ENCODE data around the gene TTC38.

- TF ChIP-seq, protein P1, sequence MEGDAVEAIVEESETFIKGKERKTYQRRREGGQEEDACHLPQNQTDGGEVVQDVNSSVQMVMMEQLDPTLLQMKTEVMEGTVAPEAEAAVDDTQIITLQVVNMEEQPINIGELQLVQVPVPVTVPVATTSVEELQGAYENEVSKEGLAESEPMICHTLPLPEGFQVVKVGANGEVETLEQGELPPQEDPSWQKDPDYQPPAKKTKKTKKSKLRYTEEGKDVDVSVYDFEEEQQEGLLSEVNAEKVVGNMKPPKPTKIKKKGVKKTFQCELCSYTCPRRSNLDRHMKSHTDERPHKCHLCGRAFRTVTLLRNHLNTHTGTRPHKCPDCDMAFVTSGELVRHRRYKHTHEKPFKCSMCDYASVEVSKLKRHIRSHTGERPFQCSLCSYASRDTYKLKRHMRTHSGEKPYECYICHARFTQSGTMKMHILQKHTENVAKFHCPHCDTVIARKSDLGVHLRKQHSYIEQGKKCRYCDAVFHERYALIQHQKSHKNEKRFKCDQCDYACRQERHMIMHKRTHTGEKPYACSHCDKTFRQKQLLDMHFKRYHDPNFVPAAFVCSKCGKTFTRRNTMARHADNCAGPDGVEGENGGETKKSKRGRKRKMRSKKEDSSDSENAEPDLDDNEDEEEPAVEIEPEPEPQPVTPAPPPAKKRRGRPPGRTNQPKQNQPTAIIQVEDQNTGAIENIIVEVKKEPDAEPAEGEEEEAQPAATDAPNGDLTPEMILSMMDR (IDR thresholded peaks at IDR 0.05; ENCODE audit: poor library complexity, severe bottlenecking): no peak
- no peak for TF ChIP-seq RAD21 (conservative IDR thresholded peaks at IDR 0.05)
- no peak for TF ChIP-seq EZH2 (IDR thresholded peaks at IDR 0.05; ENCODE audit: borderline replicate concordance, insufficient read depth, low read length, poor library complexity, severe bottlenecking)
- TF ChIP-seq POLR2AphosphoS5 (IDR thresholded peaks at IDR 0.05): no peak
- TF ChIP-seq TAF1 (IDR thresholded peaks at IDR 0.05; ENCODE audit: low read depth): no peak
- no peak for TF ChIP-seq EP300 (conservative IDR thresholded peaks at IDR 0.05; ENCODE audit: poor library complexity, severe bottlenecking)
- TF ChIP-seq SMC3 (conservative IDR thresholded peaks at IDR 0.05; ENCODE audit: poor library complexity): no peak
- TF ChIP-seq, protein P2, sequence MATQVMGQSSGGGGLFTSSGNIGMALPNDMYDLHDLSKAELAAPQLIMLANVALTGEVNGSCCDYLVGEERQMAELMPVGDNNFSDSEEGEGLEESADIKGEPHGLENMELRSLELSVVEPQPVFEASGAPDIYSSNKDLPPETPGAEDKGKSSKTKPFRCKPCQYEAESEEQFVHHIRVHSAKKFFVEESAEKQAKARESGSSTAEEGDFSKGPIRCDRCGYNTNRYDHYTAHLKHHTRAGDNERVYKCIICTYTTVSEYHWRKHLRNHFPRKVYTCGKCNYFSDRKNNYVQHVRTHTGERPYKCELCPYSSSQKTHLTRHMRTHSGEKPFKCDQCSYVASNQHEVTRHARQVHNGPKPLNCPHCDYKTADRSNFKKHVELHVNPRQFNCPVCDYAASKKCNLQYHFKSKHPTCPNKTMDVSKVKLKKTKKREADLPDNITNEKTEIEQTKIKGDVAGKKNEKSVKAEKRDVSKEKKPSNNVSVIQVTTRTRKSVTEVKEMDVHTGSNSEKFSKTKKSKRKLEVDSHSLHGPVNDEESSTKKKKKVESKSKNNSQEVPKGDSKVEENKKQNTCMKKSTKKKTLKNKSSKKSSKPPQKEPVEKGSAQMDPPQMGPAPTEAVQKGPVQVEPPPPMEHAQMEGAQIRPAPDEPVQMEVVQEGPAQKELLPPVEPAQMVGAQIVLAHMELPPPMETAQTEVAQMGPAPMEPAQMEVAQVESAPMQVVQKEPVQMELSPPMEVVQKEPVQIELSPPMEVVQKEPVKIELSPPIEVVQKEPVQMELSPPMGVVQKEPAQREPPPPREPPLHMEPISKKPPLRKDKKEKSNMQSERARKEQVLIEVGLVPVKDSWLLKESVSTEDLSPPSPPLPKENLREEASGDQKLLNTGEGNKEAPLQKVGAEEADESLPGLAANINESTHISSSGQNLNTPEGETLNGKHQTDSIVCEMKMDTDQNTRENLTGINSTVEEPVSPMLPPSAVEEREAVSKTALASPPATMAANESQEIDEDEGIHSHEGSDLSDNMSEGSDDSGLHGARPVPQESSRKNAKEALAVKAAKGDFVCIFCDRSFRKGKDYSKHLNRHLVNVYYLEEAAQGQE (IDR thresholded peaks at IDR 0.05; ENCODE audit: borderline replicate concordance): no peak
- TF ChIP-seq MXI1 (conservative IDR thresholded peaks at IDR 0.05; ENCODE audit: poor library complexity, severe bottlenecking): no peak
Observed at GRCh38 chr22:46260038-46260437, 7.8 kb upstream of the TTC38 start.

Data from neural cell (in vitro differentiated cells).